WTC11 (cell line): ENCODE data around the gene STUM. TPM values are rescaled to one million over a fixed set of nuclear protein-coding genes. Genes with fewer than 3 reads are reported as not detected.

Experiments used
- ATAC-seq: fragments of 200-7000 bp; cut with Tn5 transposase; 2 replicates; pipeline ENCODE4 v1.10.0; 2021; ENCODE audit warnings: mild to moderate bottlenecking, moderate library complexity
- CTCF ChIA-PET: fragments of 300-600 bp; sonication (Branson Sonifier 250); formaldehyde crosslinking; loops from one replicate; lab custom pipeline; 2021; ENCODE audit warnings: antibody characterized with exemption; lab: Charles Lee
- POLR2A ChIA-PET: fragments of 350-600 bp; sonication (Branson Sonifier 250); formaldehyde crosslinking; loops from one replicate; lab custom pipeline; 2021; ENCODE audit warnings: antibody characterized with exemption; lab: Charles Lee
- DNase-seq: peaks from one replicate; pipeline ENCODE4 v3.0.0; 2021; ENCODE audit warnings: low spot score
- H3K27ac Mint-ChIP-seq: 2 replicates; pipeline ENCODE4 v1.8.0; 2021; ENCODE audit warnings: mixed read lengths
- H3K27me3 Mint-ChIP-seq: 2 replicates; pipeline ENCODE4 v1.8.0; 2021; ENCODE audit warnings: low read depth, mild to moderate bottlenecking, moderate library complexity, mixed read lengths
- H3K36me3 Mint-ChIP-seq: 2 replicates; pipeline ENCODE4 v1.8.0; 2021; ENCODE audit warnings: mixed read lengths
- H3K4me1 Mint-ChIP-seq: 2 replicates; pipeline ENCODE4 v1.8.0; 2022; ENCODE audit warnings: mixed read lengths
- H3K4me3 Mint-ChIP-seq: 2 replicates; pipeline ENCODE4 v1.8.0; 2021; ENCODE audit warnings: mild to moderate bottlenecking, moderate library complexity, mixed read lengths
- H3K9me3 Mint-ChIP-seq: 2 replicates; pipeline ENCODE4 v1.8.0; 2021; ENCODE audit warnings: mixed read lengths
- ETV6 ChIP-seq: sonication (generic); formaldehyde crosslinking; IDR thresholded peaks from 2 replicates; pipeline ENCODE4 v1.8.1; 2022; ENCODE audit warnings: mild to moderate bottlenecking, missing genetic modification reagents
- IRF2 ChIP-seq: sonication (generic); formaldehyde crosslinking; IDR thresholded peaks from 2 replicates; pipeline ENCODE4 v1.8.0; 2022; ENCODE audit warnings: low read depth, missing genetic modification reagents, borderline replicate concordance
- MYBL2 ChIP-seq: sonication (generic); formaldehyde crosslinking; IDR thresholded peaks from 2 replicates; pipeline ENCODE4 v1.8.1; 2023; ENCODE audit warnings: mild to moderate bottlenecking, moderate library complexity, missing genetic modification reagents
- NFATC4 ChIP-seq: fragments of 250-450 bp; sonication (Bioruptor Pico); IDR thresholded peaks from 2 replicates; pipeline ENCODE4 v1.9.0; 2021; ENCODE audit warnings: mild to moderate bottlenecking
- PRRX2 ChIP-seq: fragments of 250-450 bp; sonication (Bioruptor Pico); IDR thresholded peaks from 2 replicates; pipeline ENCODE4 v1.8.0; 2021; ENCODE audit warnings: mild to moderate bottlenecking
- ZNF138 ChIP-seq: sonication (generic); formaldehyde crosslinking; conservative IDR thresholded peaks from 2 replicates; pipeline ENCODE4 v1.8.1; 2022; ENCODE audit warnings: mild to moderate bottlenecking, moderate library complexity, missing genetic modification reagents
- ZNF219 ChIP-seq: sonication (generic); formaldehyde crosslinking; IDR thresholded peaks from 2 replicates; pipeline ENCODE4 v1.8.0; 2023; ENCODE audit warnings: missing genetic modification reagents, mild to moderate bottlenecking, borderline replicate concordance
- total RNA-seq: library from RNA; stranded (reverse); gene quantifications from 3 replicates; pipeline ENCODE4 v1.2.3, GENCODE V29; 2021
- TF ChIP-seq, protein P1 (sequence below): sonication (generic); formaldehyde crosslinking; IDR thresholded peaks from 2 replicates; pipeline ENCODE4 v1.8.1; 2023; ENCODE audit warnings: mild to moderate bottlenecking, missing genetic modification reagents, moderate library complexity
- TF ChIP-seq, protein P2 (sequence below): fragments of 200-600 bp; IDR thresholded peaks from 2 replicates; pipeline ENCODE4 v1.8.0; 2022; ENCODE audit warnings: antibody characterized with exemption
- TF ChIP-seq, protein P3 (sequence below): fragments of 250-450 bp; sonication (Bioruptor Pico); IDR thresholded peaks from 2 replicates; pipeline ENCODE4 v1.9.0; 2021; ENCODE audit warnings: mild to moderate bottlenecking, borderline replicate concordance
- TF ChIP-seq, protein P4 (sequence below): sonication (generic); formaldehyde crosslinking; IDR thresholded peaks from 2 replicates; pipeline ENCODE4 v1.8.0; 2022; ENCODE audit warnings: mild to moderate bottlenecking, missing genetic modification reagents
- TF ChIP-seq, protein P5 (sequence below): sonication (generic); formaldehyde crosslinking; IDR thresholded peaks from 2 replicates; pipeline ENCODE4 v1.8.1; 2023; ENCODE audit warnings: mild to moderate bottlenecking, missing genetic modification reagents, moderate library complexity
- TF ChIP-seq, protein P6 (sequence below): fragments of 250-450 bp; sonication (Bioruptor Pico); conservative IDR thresholded peaks from 2 replicates; pipeline ENCODE4 v1.9.0; 2021; ENCODE audit warnings: mild to moderate bottlenecking
- TF ChIP-seq, protein P7 (sequence below): sonication (generic); formaldehyde crosslinking; IDR thresholded peaks from 2 replicates; pipeline ENCODE4 v1.8.0; 2023; ENCODE audit warnings: mild to moderate bottlenecking, missing genetic modification reagents

The STUM gene
- total RNA-seq, 1 experiment from 2014 or later: 2.5 TPM

DNA sequence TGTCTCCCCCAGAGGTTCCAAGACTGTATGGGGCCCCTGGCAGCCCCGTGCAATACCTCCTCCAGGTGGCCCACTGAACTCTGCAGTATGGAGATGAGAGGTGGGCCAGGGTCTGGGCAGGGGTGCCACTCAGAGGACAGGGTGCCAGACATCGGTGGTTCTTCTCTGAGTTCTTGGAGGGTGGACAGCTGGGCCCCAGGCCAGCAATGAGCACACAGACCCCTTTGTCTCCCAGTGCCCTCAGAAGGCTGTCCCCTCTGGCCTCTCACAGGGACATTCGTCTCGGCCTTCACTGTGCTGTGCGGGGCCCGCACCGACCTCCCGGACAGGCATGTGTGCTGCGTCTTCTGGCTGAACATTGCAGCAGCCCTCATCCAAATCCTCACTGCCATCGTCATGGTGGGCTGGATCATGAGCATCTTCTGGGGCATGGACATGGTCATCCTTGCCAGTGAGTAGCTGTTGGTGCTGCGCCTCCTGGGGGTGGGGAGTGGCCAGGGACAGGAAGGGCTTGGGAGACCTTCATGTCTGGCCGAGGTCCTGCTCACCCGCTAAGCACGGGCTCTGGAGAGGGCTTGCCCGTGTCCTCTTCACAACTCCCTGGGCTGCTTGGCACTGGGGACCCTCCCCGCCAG, 48.1 kb downstream of the STUM start (continued):
- TF ChIP-seq, protein P1, sequence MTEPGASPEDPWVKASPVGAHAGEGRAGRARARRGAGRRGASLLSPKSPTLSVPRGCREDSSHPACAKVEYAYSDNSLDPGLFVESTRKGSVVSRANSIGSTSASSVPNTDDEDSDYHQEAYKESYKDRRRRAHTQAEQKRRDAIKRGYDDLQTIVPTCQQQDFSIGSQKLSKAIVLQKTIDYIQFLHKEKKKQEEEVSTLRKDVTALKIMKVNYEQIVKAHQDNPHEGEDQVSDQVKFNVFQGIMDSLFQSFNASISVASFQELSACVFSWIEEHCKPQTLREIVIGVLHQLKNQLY (CRISPR knock-in tag): no peak
- TF ChIP-seq, protein P2, sequence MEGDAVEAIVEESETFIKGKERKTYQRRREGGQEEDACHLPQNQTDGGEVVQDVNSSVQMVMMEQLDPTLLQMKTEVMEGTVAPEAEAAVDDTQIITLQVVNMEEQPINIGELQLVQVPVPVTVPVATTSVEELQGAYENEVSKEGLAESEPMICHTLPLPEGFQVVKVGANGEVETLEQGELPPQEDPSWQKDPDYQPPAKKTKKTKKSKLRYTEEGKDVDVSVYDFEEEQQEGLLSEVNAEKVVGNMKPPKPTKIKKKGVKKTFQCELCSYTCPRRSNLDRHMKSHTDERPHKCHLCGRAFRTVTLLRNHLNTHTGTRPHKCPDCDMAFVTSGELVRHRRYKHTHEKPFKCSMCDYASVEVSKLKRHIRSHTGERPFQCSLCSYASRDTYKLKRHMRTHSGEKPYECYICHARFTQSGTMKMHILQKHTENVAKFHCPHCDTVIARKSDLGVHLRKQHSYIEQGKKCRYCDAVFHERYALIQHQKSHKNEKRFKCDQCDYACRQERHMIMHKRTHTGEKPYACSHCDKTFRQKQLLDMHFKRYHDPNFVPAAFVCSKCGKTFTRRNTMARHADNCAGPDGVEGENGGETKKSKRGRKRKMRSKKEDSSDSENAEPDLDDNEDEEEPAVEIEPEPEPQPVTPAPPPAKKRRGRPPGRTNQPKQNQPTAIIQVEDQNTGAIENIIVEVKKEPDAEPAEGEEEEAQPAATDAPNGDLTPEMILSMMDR: no peak
- TF ChIP-seq, protein P3, sequence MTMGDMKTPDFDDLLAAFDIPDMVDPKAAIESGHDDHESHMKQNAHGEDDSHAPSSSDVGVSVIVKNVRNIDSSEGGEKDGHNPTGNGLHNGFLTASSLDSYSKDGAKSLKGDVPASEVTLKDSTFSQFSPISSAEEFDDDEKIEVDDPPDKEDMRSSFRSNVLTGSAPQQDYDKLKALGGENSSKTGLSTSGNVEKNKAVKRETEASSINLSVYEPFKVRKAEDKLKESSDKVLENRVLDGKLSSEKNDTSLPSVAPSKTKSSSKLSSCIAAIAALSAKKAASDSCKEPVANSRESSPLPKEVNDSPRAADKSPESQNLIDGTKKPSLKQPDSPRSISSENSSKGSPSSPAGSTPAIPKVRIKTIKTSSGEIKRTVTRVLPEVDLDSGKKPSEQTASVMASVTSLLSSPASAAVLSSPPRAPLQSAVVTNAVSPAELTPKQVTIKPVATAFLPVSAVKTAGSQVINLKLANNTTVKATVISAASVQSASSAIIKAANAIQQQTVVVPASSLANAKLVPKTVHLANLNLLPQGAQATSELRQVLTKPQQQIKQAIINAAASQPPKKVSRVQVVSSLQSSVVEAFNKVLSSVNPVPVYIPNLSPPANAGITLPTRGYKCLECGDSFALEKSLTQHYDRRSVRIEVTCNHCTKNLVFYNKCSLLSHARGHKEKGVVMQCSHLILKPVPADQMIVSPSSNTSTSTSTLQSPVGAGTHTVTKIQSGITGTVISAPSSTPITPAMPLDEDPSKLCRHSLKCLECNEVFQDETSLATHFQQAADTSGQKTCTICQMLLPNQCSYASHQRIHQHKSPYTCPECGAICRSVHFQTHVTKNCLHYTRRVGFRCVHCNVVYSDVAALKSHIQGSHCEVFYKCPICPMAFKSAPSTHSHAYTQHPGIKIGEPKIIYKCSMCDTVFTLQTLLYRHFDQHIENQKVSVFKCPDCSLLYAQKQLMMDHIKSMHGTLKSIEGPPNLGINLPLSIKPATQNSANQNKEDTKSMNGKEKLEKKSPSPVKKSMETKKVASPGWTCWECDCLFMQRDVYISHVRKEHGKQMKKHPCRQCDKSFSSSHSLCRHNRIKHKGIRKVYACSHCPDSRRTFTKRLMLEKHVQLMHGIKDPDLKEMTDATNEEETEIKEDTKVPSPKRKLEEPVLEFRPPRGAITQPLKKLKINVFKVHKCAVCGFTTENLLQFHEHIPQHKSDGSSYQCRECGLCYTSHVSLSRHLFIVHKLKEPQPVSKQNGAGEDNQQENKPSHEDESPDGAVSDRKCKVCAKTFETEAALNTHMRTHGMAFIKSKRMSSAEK (CRISPR knock-in tag): no peak

DNA sequence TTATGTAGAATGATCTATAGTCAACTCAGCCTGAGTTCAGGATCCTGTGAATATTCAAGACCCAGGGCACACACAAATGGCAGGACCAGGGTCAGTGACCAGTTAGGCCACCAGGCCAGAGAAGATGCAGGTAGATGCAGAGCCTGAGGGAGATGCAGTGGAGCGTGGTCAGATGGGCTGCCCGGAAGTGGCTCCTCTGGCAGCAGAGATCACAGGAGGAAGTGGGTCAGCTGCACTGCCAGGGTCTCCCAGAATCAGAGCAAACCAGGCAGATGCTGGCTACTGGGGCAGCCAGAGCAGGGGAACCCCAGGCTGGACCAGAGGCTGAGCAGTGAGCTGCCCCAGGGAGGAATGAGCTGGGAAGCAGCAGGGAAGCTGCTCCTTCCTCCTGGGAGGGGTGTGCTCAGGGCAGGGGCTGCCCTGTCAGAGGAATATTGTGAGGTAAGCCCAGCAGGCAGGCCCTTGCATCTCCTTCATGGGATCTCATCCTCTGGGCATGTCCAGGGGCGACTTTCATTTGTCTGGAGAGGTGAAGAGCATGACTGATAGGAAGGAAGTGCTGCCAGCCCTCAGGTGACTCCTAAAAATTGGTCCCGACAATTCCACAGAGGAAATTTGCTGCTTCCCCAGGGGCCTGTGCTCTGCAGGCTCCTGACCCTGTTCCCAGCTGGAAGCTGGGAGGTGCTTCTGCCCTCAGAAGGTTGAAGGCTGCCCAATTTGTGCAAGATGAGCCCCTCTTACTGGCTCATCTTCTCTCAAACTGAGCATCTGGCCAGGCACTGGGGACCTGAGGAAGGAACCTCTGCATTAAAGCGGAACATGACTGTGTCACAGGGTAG, 49.3 kb downstream of the STUM start:
- DNase-seq (no peak), ATAC-seq (no peak)
- Mint-ChIP-seq H3K9me3 (peaks cover 25% of the 10 kb centered on the region), H3K36me3 (peaks cover 7% of the 10 kb centered on the region), H3K27me3 (peaks cover 8% of the 10 kb centered on the region), H3K27ac (no peak overlapping the region), H3K4me1 (no peaks in the 10 kb centered on the region), H3K4me3 (no peak overlapping the region)
- TF ChIP-seq ETV6 (CRISPR knock-in tag): no peak
- no peak for TF ChIP-seq PRRX2
- TF ChIP-seq, protein P4, sequence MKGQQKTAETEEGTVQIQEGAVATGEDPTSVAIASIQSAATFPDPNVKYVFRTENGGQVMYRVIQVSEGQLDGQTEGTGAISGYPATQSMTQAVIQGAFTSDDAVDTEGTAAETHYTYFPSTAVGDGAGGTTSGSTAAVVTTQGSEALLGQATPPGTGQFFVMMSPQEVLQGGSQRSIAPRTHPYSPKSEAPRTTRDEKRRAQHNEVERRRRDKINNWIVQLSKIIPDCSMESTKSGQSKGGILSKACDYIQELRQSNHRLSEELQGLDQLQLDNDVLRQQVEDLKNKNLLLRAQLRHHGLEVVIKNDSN (CRISPR knock-in tag): no peak
- TF ChIP-seq ZNF138 (CRISPR knock-in tag): no peak
- TF ChIP-seq, protein P5, sequence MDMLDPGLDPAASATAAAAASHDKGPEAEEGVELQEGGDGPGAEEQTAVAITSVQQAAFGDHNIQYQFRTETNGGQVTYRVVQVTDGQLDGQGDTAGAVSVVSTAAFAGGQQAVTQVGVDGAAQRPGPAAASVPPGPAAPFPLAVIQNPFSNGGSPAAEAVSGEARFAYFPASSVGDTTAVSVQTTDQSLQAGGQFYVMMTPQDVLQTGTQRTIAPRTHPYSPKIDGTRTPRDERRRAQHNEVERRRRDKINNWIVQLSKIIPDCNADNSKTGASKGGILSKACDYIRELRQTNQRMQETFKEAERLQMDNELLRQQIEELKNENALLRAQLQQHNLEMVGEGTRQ (CRISPR knock-in tag): no peak
- TF ChIP-seq, protein P6, sequence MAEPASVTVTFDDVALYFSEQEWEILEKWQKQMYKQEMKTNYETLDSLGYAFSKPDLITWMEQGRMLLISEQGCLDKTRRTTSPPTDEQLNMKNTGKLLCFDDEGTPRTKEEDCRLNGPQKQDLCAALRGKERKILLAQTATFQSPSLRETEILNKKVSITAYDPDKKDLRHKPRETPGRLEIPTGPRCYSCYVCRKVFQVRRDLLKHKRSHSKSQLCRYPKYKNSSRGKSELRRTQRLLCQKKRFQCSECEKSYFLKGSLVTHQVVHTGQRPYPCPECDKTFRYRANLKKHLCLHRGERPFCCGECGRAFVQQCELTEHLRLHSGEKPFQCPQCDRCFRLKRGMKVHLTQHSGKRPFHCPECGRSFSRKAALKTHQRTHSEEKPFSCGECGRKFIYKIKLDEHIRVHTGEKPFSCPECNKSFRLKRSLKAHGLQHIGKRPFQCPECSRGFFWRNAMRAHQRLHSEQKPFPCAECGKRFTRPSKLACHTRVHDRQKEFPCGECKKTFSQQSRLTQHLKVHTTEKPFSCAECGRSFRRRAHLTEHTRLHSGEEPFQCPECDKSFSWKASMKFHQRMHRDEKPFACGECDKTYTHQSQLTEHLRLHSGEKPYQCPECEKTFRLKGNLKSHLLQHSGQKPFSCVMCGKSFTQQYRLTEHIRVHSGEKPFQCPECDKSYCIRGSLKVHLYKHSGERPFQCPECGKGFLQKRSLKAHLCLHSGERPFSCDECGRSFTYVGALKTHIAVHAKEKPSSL (CRISPR knock-in tag): no peak
- no peak for TF ChIP-seq MYBL2 (CRISPR knock-in tag)
- no peak for TF ChIP-seq IRF2
- TF ChIP-seq NFATC4 (CRISPR knock-in tag): no peak
- TF ChIP-seq, protein P7, sequence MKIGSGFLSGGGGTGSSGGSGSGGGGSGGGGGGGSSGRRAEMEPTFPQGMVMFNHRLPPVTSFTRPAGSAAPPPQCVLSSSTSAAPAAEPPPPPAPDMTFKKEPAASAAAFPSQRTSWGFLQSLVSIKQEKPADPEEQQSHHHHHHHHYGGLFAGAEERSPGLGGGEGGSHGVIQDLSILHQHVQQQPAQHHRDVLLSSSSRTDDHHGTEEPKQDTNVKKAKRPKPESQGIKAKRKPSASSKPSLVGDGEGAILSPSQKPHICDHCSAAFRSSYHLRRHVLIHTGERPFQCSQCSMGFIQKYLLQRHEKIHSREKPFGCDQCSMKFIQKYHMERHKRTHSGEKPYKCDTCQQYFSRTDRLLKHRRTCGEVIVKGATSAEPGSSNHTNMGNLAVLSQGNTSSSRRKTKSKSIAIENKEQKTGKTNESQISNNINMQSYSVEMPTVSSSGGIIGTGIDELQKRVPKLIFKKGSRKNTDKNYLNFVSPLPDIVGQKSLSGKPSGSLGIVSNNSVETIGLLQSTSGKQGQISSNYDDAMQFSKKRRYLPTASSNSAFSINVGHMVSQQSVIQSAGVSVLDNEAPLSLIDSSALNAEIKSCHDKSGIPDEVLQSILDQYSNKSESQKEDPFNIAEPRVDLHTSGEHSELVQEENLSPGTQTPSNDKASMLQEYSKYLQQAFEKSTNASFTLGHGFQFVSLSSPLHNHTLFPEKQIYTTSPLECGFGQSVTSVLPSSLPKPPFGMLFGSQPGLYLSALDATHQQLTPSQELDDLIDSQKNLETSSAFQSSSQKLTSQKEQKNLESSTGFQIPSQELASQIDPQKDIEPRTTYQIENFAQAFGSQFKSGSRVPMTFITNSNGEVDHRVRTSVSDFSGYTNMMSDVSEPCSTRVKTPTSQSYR (CRISPR knock-in tag): no peak
- TF ChIP-seq ZNF219: no peak
- ChIA-PET POLR2A (no interaction called here), CTCF (interaction anchor here (2.4 kb wide), 1 partner anchor 11 kb away, joined by 7 read pairs; no protein-coding TSS in a partner anchor)
